Body of pancreas (tissue), 4 donors: ENCODE measurements around the gene AKR1C3.
"Not testable (repeated sequence)": the region's sequence is repeated elsewhere in the genome, so short reads cannot be mapped to it uniquely, and the experiment has no call there.

Experiments
- CTCF ChIP-seq, 7 experiments: fragments of 450-650 bp in 4 of 7; fragments of 200-600 bp in 3 of 7; sonication (generic) in 3 of 7; IDR thresholded peaks; one replicate each; pipeline ENCODE4 v1.5.1; 2016 to 2019; ENCODE audit warnings: antibody characterized with exemption in 7 of 7
- POLR2A ChIP-seq, 3 donors: fragments of 450-650 bp; IDR thresholded peaks; one replicate each; pipeline ENCODE4 v1.6.1; 2016; ENCODE audit warnings: antibody characterized with exemption in 3 of 3, mild to moderate bottlenecking in 2 of 3

GRCh38 chr10:5137699-5138098 lies 43.5 kb downstream of the AKR1C3 start:
- not testable (repeated sequence) for TF ChIP-seq POLR2A, CTCF (IDR thresholded peaks at IDR 0.05)
